Measurements from ENCODE around the gene DSCAM. TPM values are rescaled to one million over a fixed set of nuclear protein-coding genes. Genes with fewer than 3 reads are reported as not detected.

Gene DSCAM
- total RNA-seq, 4 donors from 2014 or later: 0.07 TPM; not detected in 3

DNA sequence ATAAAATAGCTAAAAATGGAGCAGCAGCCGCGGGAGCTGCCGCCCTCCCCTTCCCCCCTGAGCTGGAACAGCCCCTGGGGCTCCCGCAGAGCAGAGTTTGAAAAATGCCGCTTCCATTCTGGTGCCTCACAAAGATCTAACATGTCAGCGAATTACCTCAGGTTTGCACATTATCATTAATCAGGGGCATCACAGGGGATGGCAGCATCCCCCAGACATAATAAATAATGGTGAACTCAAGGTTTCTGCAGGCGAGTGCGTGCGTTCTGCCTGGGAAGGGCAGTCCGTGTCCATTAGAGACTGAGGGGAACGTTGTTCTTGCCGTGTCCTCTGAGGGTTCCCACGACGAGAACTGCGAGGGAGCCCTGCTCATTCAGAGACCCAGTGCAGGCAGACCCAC lies 372.4 kb downstream of the DSCAM start:
- no peak for DNase-seq
- intact Hi-C loops (cut with DNase I; ENCODE audit: low total_unique reads): no loop called here
- no peak overlapping the region for H3K27ac ChIP-seq
- TF ChIP-seq, protein P1, sequence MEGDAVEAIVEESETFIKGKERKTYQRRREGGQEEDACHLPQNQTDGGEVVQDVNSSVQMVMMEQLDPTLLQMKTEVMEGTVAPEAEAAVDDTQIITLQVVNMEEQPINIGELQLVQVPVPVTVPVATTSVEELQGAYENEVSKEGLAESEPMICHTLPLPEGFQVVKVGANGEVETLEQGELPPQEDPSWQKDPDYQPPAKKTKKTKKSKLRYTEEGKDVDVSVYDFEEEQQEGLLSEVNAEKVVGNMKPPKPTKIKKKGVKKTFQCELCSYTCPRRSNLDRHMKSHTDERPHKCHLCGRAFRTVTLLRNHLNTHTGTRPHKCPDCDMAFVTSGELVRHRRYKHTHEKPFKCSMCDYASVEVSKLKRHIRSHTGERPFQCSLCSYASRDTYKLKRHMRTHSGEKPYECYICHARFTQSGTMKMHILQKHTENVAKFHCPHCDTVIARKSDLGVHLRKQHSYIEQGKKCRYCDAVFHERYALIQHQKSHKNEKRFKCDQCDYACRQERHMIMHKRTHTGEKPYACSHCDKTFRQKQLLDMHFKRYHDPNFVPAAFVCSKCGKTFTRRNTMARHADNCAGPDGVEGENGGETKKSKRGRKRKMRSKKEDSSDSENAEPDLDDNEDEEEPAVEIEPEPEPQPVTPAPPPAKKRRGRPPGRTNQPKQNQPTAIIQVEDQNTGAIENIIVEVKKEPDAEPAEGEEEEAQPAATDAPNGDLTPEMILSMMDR (IDR thresholded peaks at IDR 0.05): no peak
- no peaks in the 10 kb centered on the region for H3K27me3 ChIP-seq
- no peaks in the 10 kb centered on the region for H3K9me3 ChIP-seq
- no peak overlapping the region for H3K4me3 ChIP-seq
- no peaks in the 10 kb centered on the region for H3K36me3 ChIP-seq
- H3K4me1 ChIP-seq: no peaks in the 10 kb centered on the region

DNA sequence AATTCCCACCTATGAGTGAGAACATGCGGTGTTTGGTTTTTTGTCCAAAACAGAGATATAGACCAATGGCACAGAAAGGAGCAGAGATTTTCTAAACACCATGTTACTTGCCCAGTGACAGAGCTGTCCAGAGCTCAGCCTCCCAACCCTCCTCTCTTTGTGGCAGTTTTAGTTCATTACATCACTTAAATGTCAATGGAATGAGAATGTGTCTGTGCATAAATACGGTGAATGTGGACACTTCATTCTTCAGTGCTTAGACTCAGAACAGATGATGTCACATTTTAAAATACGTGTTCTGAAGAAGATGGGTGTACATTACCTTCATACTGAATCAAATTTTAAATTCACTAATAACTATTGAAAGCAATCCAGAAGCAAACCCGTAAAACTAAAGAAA lies 374.9 kb downstream of the DSCAM start:
- no peaks in the 10 kb centered on the region for H3K4me1 ChIP-seq
- H3K4me3 ChIP-seq: no peak overlapping the region
- intact Hi-C loops (cut with DNase I; ENCODE audit: low total_unique reads): no loop called here
- no peaks in the 10 kb centered on the region for H3K27me3 ChIP-seq
- H3K36me3 ChIP-seq: no peaks in the 10 kb centered on the region
- no peaks in the 10 kb centered on the region for H3K9me3 ChIP-seq
- TF ChIP-seq, protein P1 (IDR thresholded peaks at IDR 0.05): no peak
- no peak for TF ChIP-seq POLR2A (IDR thresholded peaks at IDR 0.05)
- no peak overlapping the region for H3K27ac ChIP-seq
- no peak for DNase-seq

DNA sequence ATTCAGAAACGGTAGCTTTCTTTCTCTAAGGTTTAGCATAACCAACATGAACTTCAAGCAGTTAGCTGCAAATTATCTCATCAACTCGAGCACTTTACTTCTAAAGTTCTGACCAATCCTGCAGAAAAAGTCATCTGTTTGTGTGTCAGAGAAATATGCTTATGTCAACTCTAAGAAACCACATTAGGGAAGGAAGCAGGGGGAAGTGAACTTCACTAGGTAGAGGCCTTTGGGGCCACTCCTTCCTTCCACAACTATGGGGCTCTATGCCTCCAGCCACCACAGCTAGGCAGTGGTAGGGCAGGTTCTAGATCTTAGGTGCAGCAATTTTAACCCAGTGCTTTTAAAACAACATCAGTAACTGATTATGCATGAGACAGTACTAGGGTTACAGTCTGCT lies 375.9 kb downstream of the DSCAM start:
- intact Hi-C loops (cut with DNase I; ENCODE audit: low total_unique reads): no loop called here
- H3K27me3 ChIP-seq: no peaks in the 10 kb centered on the region
- H3K4me3 ChIP-seq: no peak overlapping the region
- H3K36me3 ChIP-seq: no peaks in the 10 kb centered on the region
- no peaks in the 10 kb centered on the region for H3K9me3 ChIP-seq
- DNase-seq: no peak
- no peak overlapping the region for H3K27ac ChIP-seq
- no peak for TF ChIP-seq POLR2A (IDR thresholded peaks at IDR 0.05)
- TF ChIP-seq, protein P1 (IDR thresholded peaks at IDR 0.05): no peak
- no peaks in the 10 kb centered on the region for H3K4me1 ChIP-seq

DNA sequence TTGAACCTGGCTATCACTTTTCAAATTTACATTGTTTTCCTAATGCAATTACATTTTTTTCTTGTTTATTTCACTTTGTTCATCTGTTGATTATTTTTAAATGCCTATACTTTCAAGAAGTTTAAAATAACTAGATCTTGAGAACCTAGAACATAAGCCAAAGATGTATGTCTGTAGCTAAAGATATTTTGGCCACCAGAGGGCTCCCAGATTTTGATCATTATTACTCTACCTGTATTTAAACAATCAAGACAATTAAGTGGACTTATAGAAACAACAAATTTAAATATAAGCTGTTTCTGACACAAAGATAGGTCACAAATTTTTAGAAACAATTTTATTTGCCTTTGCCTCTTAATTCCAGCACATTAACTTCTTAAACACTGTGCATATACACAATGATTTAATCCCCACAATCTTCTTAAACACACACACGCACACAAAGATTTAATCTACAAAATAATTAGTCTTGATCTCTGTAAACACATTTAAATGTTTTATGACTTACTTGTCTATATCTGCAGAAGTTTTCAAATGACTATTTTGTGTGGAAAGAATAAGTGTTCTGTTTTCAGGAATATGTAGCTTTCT lies 380.0 kb downstream of the DSCAM start:
- no peak for DNase-seq

DNA sequence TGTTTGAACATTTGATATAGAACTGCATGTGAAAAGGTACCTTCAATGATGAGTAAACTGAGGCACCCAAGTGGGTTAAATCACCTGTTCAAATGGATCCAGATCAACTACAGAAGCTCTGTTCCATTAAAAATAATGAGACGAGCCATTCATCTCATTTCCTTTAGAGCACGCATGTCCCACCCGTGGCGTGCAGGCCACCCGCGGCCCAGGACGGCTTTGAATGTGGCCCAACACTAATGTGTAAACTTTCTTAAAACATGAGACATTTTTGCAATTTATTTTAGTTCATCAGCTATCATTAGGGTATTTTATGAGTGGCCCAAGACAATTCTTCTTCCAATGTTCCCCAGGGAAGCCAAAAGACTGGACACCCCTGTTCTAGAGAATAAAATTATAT lies 381.6 kb downstream of the DSCAM start:
- Histone ChIP-seq H3K4me3 (no peak overlapping the region), H3K36me3 (no peaks in the 10 kb centered on the region), H3K9me3 (no peaks in the 10 kb centered on the region), H3K27ac (no peak overlapping the region), H3K27me3 (no peaks in the 10 kb centered on the region), H3K4me1 (no peaks in the 10 kb centered on the region)
- TF ChIP-seq, protein P1 (IDR thresholded peaks at IDR 0.05): no peak
- TF ChIP-seq POLR2A (IDR thresholded peaks at IDR 0.05): no peak
- intact Hi-C loops (cut with DNase I; ENCODE audit: low total_unique reads): no loop called here
- DNase-seq: no peak

More for the DNA sequence above, 380.0 kb downstream of the DSCAM start:
- Histone ChIP-seq H3K36me3 (no peaks in the 10 kb centered on the region), H3K9me3 (no peaks in the 10 kb centered on the region), H3K4me1 (no peaks in the 10 kb centered on the region), H3K27ac (no peak overlapping the region), H3K27me3 (no peaks in the 10 kb centered on the region), H3K4me3 (no peak overlapping the region)
- intact Hi-C loops (cut with DNase I; ENCODE audit: low total_unique reads): no loop called here
- TF ChIP-seq, protein P1 (IDR thresholded peaks at IDR 0.05): no peak
- no peak for TF ChIP-seq POLR2A (IDR thresholded peaks at IDR 0.05)

All from uterus (tissue), 4 donors.